H9 (cell line): Measurements from ENCODE around the gene CTRB2. TPM values are rescaled to one million over a fixed set of nuclear protein-coding genes. Genes with fewer than 3 reads are reported as not detected.
A peak's percentile ranks its signal among the peaks of the same experiment; 100 is the strongest.

Experiments used
- DNase-seq: peaks from one replicate; pipeline ENCODE4 v3.0.0-alpha.2; 2017
- H2AFZ ChIP-seq: one replicate; pipeline ENCODE4 v1.6.1; 2013; ENCODE audit warnings: mild to moderate bottlenecking, low read length, control low read depth, moderate library complexity
- H2AK5ac ChIP-seq: 2 replicates; pipeline ENCODE4 v1.6.1; 2013; ENCODE audit warnings: low read length, control low read depth, mixed read lengths; ENCODE audit not compliant: insufficient read length
- H2BK120ac ChIP-seq: one replicate; pipeline ENCODE4 v1.6.1; 2013; ENCODE audit warnings: low read depth, mild to moderate bottlenecking, low read length, control low read depth, inconsistent platforms; ENCODE audit not compliant: poor library complexity, severe bottlenecking
- H2BK12ac ChIP-seq: 2 replicates; pipeline ENCODE4 v1.6.1; 2013; ENCODE audit warnings: low read length, control low read depth, mixed read lengths, low read depth; ENCODE audit not compliant: insufficient read length
- H2BK15ac ChIP-seq: 2 replicates; pipeline ENCODE4 v1.6.1; 2013; ENCODE audit warnings: low read depth, low read length, control low read depth
- H2BK20ac ChIP-seq: one replicate; pipeline ENCODE4 v1.6.1; 2013; ENCODE audit warnings: low read depth, mild to moderate bottlenecking, low read length, control low read depth, inconsistent platforms; ENCODE audit not compliant: poor library complexity, severe bottlenecking
- H2BK5ac ChIP-seq: 2 replicates; pipeline ENCODE4 v1.6.1; 2013; ENCODE audit warnings: low read length, control low read depth, mixed read lengths; ENCODE audit not compliant: insufficient read length
- H3K14ac ChIP-seq: 2 replicates; pipeline ENCODE4 v1.6.1; 2013; ENCODE audit warnings: low read length, control low read depth; ENCODE audit not compliant: insufficient read depth
- H3K18ac ChIP-seq: 2 replicates; pipeline ENCODE4 v1.6.1; 2013; ENCODE audit warnings: low read depth, mild to moderate bottlenecking, mixed read lengths, low read length, control low read depth; ENCODE audit not compliant: insufficient read length
- H3K23ac ChIP-seq: 2 replicates; pipeline ENCODE4 v1.6.1; 2013; ENCODE audit warnings: low read length, control low read depth, mixed read lengths, low read depth; ENCODE audit not compliant: insufficient read length
- H3K23me2 ChIP-seq: 2 replicates; pipeline ENCODE4 v1.6.1; 2013; ENCODE audit warnings: low read depth, mild to moderate bottlenecking, mixed read lengths, low read length, control low read depth; ENCODE audit not compliant: insufficient read length, poor library complexity, severe bottlenecking
- H3K27ac ChIP-seq: 2 replicates; pipeline ENCODE4 v1.5.1; 2013; ENCODE audit warnings: low read length, control low read depth, mixed read lengths, low read depth; ENCODE audit not compliant: insufficient read length
- H3K27me3 ChIP-seq: 2 replicates; pipeline ENCODE4 v1.6.1; 2013; ENCODE audit warnings: low read length, control low read depth, inconsistent platforms; ENCODE audit not compliant: insufficient read depth
- H3K4ac ChIP-seq: 2 replicates; pipeline ENCODE4 v1.6.1; 2013; ENCODE audit warnings: low read depth, mild to moderate bottlenecking, control low read depth, inconsistent platforms, low read length, moderate library complexity
- H3K4me1 ChIP-seq: 2 replicates; pipeline ENCODE4 v1.6.1; 2013; ENCODE audit warnings: low read length, control low read depth, inconsistent platforms; ENCODE audit not compliant: insufficient read depth
- H3K4me2 ChIP-seq: 2 replicates; pipeline ENCODE4 v1.6.1; 2013; ENCODE audit warnings: low read length, control low read depth, mixed read lengths; ENCODE audit not compliant: insufficient read length, insufficient read depth
- H3K56ac ChIP-seq: 2 replicates; pipeline ENCODE4 v1.6.1; 2013; ENCODE audit warnings: low read depth, mild to moderate bottlenecking, mixed read lengths, low read length, control low read depth; ENCODE audit not compliant: insufficient read length
- H3K79me1 ChIP-seq: 2 replicates; pipeline ENCODE4 v1.6.1; 2013; ENCODE audit warnings: low read depth, mild to moderate bottlenecking, moderate library complexity, low read length, control low read depth, inconsistent platforms; ENCODE audit not compliant: insufficient read depth, poor library complexity, severe bottlenecking
- H3K79me2 ChIP-seq: 2 replicates; pipeline ENCODE4 v1.6.1; 2013; ENCODE audit warnings: low read length, control low read depth, inconsistent platforms; ENCODE audit not compliant: insufficient read depth
- H3K9ac ChIP-seq: 2 replicates; pipeline ENCODE4 v1.6.1; 2013; ENCODE audit warnings: low read length, control low read depth, mixed read lengths; ENCODE audit not compliant: insufficient read length; ENCODE audit errors: extremely low read depth
- H3K9me3 ChIP-seq: one replicate; pipeline ENCODE4 v1.6.1; 2013; ENCODE audit warnings: low read depth, low read length, inconsistent platforms; ENCODE audit not compliant: control insufficient read depth
- H3T11ph ChIP-seq: one replicate; pipeline ENCODE4 v1.6.1; 2013; ENCODE audit warnings: mild to moderate bottlenecking, low read length, control low read depth, inconsistent platforms
- H4K20me1 ChIP-seq: one replicate; pipeline ENCODE4 v1.6.1; 2013; ENCODE audit not compliant: control insufficient read depth, insufficient read length, insufficient read depth
- H4K5ac ChIP-seq: 2 replicates; pipeline ENCODE4 v1.6.1; 2013; ENCODE audit warnings: low read depth, mild to moderate bottlenecking, mixed read lengths, low read length, control low read depth; ENCODE audit not compliant: insufficient read length
- H4K8ac ChIP-seq: replicated peaks from 2 replicates; pipeline ENCODE4 v1.6.1; 2013; ENCODE audit warnings: low read length, control low read depth, mixed read lengths, low read depth; ENCODE audit not compliant: insufficient read length
- H4K91ac ChIP-seq: 2 replicates; pipeline ENCODE4 v1.6.1; 2013; ENCODE audit warnings: low read depth, mild to moderate bottlenecking, moderate library complexity, mixed read lengths, low read length, control low read depth; ENCODE audit not compliant: insufficient read length
- H3K27ac Mint-ChIP-seq, 3 experiments: 2 replicates in 2 of 3; 3 replicates in 1 of 3; pipeline ENCODE4 v1.8.0; 2020 to 2021; ENCODE audit warnings: mixed read lengths in 3 of 3, mild to moderate bottlenecking in 1 of 3, moderate library complexity in 1 of 3
- H3K27me3 Mint-ChIP-seq: 2 replicates; pipeline ENCODE4 v1.8.0; 2021; ENCODE audit warnings: low read depth, mild to moderate bottlenecking, moderate library complexity, mixed read lengths
- H3K36me3 Mint-ChIP-seq, 3 experiments: 2 replicates in 2 of 3; 3 replicates in 1 of 3; pipeline ENCODE4 v1.8.0; 2020 to 2021; ENCODE audit warnings: low read depth in 3 of 3, mixed read lengths in 3 of 3; ENCODE audit not compliant: insufficient read depth in 1 of 3
- H3K4me1 Mint-ChIP-seq, 2 experiments: 2 replicates each; pipeline ENCODE4 v1.8.0; 2020; ENCODE audit warnings: mixed read lengths in 2 of 2
- H3K4me3 Mint-ChIP-seq, 2 experiments: 2 replicates in 1 of 2; 3 replicates in 1 of 2; pipeline ENCODE4 v1.8.0; 2020 to 2021; ENCODE audit warnings: mild to moderate bottlenecking in 2 of 2, mixed read lengths in 2 of 2, moderate library complexity in 1 of 2
- H3K9me3 Mint-ChIP-seq, 2 experiments: 2 replicates in 1 of 2; 3 replicates in 1 of 2; pipeline ENCODE4 v1.8.0; 2020; ENCODE audit warnings: mild to moderate bottlenecking in 2 of 2, mixed read lengths in 2 of 2, moderate library complexity in 1 of 2
- CTCF ChIP-seq: fragments of 200-600 bp; sonication (generic); conservative IDR thresholded peaks from 3 replicates; pipeline ENCODE4 v1.8.0; 2021; ENCODE audit warnings: antibody characterized with exemption, mild to moderate bottlenecking
- WGBS: extraction: QIAGEN DNeasy Blood & Tissue Kit; methylation state at CpG from one replicate; pipeline ENCODE4 v1.1.7; 2013; ENCODE audit warnings: missing lambda C conversion rate, low lambda C conversion rate, mixed read lengths; ENCODE audit not compliant: insufficient read length; ENCODE audit errors: extremely low coverage; 5-methylcytosine and 5-hydroxymethylcytosine counted together
- total RNA-seq: library from RNA; stranded (reverse); gene quantifications from 2 replicates; pipeline ENCODE4 v1.2.1, GENCODE V29; 2021

CTRB2 gene
- total RNA-seq, 1 experiment from 2014 or later, result not detected

DNA sequence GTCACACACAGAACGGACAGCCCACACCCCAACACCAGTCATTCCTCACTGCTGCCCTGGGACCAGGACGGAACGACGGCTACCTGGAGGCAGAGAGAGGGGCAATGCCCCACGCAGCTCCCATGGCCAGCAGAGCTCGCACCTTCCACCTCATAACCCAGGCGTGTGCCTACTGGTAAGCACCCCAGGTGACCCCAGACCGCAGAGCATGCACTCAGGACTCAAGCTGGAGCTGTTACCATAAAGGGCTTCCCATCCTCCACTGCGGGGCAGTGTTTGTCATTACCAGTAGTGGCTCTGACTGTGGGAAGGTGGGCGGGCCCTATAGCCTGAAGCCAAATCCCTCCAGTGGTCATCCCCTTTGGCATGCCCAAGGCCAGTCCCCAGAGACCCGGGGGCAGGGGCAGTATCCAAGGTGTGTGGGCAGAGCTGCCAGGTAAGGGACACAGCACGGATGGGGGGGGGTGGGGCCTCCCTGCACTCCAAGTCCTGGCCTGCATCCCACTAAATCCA, 49.2 kb upstream of the CTRB2 start:
- Histone ChIP-seq H3K4ac (no peak overlapping the region), H3K9me3 (no peaks in the 10 kb centered on the region), H3K79me2 (peaks cover 16% of the 10 kb centered on the region; the same call in 1 of the 2 replicates), H3K23me2 (peaks cover 9% of the 10 kb centered on the region), H3K9ac (no peak overlapping the region), H2BK120ac (no peak overlapping the region), H3K56ac (no peak overlapping the region), H2BK12ac (no peak overlapping the region), H3K4me1 (peaks cover 26% of the 10 kb centered on the region; the same call in 1 of the 2 replicates), H4K5ac (no peak overlapping the region), H2BK20ac (no peak overlapping the region), H3K27ac (peak overlapping the region; percentile 8), H4K20me1 (no peaks in the 10 kb centered on the region), H3K14ac (no peak overlapping the region), H3K27me3 (no peaks in the 10 kb centered on the region), H3K4me2 (no peak overlapping the region), H3K79me1 (peaks cover 5% of the 10 kb centered on the region), H2AFZ (no peak overlapping the region), H2BK5ac (no peak overlapping the region), H3T11ph (no peak overlapping the region), H4K8ac (no peak overlapping the region), H2AK5ac (no peak overlapping the region), H2BK15ac (no peak overlapping the region), H3K18ac (no peak overlapping the region), H3K23ac (no peak overlapping the region), H4K91ac (no peak overlapping the region)
- Mint-ChIP-seq H3K4me1 (peaks cover 65 to 70% of the 10 kb centered on the region in 2 experiments), H3K4me3 (no peak overlapping the region), H3K27ac (peak overlapping the region; percentile 55 to 93 (median 70); a peak in 4 of 7 replicates), H3K27me3 (no peaks in the 10 kb centered on the region), H3K9me3 (no peaks in the 10 kb centered on the region), H3K36me3 (peaks cover 0 to 6% (median 0%) of the 10 kb centered on the region in 3 experiments; a peak in 2 of 7 replicates)
- no peak for TF ChIP-seq CTCF
- WGBS, result no CpG with 5 or more reads among the region's 12 CpGs
- peak; percentile 49 for DNase-seq
